ENCODE results near the gene DIPK1A.

- TF ChIP-seq, protein P1, sequence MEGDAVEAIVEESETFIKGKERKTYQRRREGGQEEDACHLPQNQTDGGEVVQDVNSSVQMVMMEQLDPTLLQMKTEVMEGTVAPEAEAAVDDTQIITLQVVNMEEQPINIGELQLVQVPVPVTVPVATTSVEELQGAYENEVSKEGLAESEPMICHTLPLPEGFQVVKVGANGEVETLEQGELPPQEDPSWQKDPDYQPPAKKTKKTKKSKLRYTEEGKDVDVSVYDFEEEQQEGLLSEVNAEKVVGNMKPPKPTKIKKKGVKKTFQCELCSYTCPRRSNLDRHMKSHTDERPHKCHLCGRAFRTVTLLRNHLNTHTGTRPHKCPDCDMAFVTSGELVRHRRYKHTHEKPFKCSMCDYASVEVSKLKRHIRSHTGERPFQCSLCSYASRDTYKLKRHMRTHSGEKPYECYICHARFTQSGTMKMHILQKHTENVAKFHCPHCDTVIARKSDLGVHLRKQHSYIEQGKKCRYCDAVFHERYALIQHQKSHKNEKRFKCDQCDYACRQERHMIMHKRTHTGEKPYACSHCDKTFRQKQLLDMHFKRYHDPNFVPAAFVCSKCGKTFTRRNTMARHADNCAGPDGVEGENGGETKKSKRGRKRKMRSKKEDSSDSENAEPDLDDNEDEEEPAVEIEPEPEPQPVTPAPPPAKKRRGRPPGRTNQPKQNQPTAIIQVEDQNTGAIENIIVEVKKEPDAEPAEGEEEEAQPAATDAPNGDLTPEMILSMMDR (IDR thresholded peaks at IDR 0.05; ENCODE audit: insufficient read depth, low read depth, low read length): no peak
- TF ChIP-seq EZH2 (IDR thresholded peaks at IDR 0.05; ENCODE audit: insufficient read depth, low read length): no peak
These were observed 39.9 kb downstream of the DIPK1A start for GRCh38 chr1:92921031-92922023.
